ENCODE results near the gene SYT12.
A peak's percentile ranks its signal among the peaks of the same experiment; 100 is the strongest.

Gene SYT12

GRCh38 chr11:67007126-67007525, 15.8 kb upstream of the SYT12 start:
- H3K79me2 ChIP-seq (ENCODE audit: low read length), result no peaks in the 10 kb centered on the region
- TF ChIP-seq CTCF (IDR thresholded peaks at IDR 0.05; ENCODE audit: low read depth, low read length), result no peak
- no peak for TF ChIP-seq EZH2phosphoT487 (IDR thresholded peaks at IDR 0.05; ENCODE audit: low read depth)
- H3K4me1 ChIP-seq (ENCODE audit: low read length), result peaks cover 12% of the 10 kb centered on the region
- peak overlapping the region; percentile 75; the same call in 1 of the 2 replicates for H3K4me3 ChIP-seq (ENCODE audit: low read length)
- H3K4me2 ChIP-seq (ENCODE audit: low read length), result peak overlapping the region; percentile 72
- H3K36me3 ChIP-seq (replicated peaks; ENCODE audit: low read depth, low read length), result no peaks in the 10 kb centered on the region
- H3K9ac ChIP-seq (ENCODE audit: low read length), result peak overlapping the region; percentile 18; the same call in 1 of the 2 replicates
- peak overlapping the region; percentile 97 for H2AFZ ChIP-seq (ENCODE audit: low read depth, low read length)
- H3K27ac ChIP-seq (ENCODE audit: low read length), result peak overlapping the region; percentile 44
- H3K27me3 ChIP-seq (ENCODE audit: low read depth, low read length), result no peaks in the 10 kb centered on the region
- no peaks in the 10 kb centered on the region for H3K9me3 ChIP-seq (ENCODE audit: insufficient read depth, low read length)
- no peaks in the 10 kb centered on the region for H4K20me1 ChIP-seq (ENCODE audit: insufficient read depth, low read length)

- TF ChIP-seq EZH2phosphoT487 (IDR thresholded peaks at IDR 0.05; ENCODE audit: low read depth) (no peak), CTCF (IDR thresholded peaks at IDR 0.05; ENCODE audit: low read depth, low read length) (no peak)
- Histone ChIP-seq H3K4me2 (ENCODE audit: low read length) (no peak overlapping the region), H3K79me2 (ENCODE audit: low read length) (no peaks in the 10 kb centered on the region), H3K4me1 (ENCODE audit: low read length) (peaks cover 12% of the 10 kb centered on the region), H3K27ac (ENCODE audit: low read length) (no peak overlapping the region), H3K4me3 (ENCODE audit: low read length) (no peak overlapping the region), H3K36me3 (replicated peaks; ENCODE audit: low read depth, low read length) (no peaks in the 10 kb centered on the region), H3K9ac (ENCODE audit: low read length) (no peak overlapping the region), H4K20me1 (ENCODE audit: insufficient read depth, low read length) (no peaks in the 10 kb centered on the region), H3K27me3 (ENCODE audit: low read depth, low read length) (no peaks in the 10 kb centered on the region), H2AFZ (ENCODE audit: low read depth, low read length) (no peak overlapping the region), H3K9me3 (ENCODE audit: insufficient read depth, low read length) (no peaks in the 10 kb centered on the region)
Observed at GRCh38 chr11:67010296-67010905, 12.5 kb upstream of the SYT12 start.

GRCh38 chr11:67013511-67014045, 9.4 kb upstream of the SYT12 start:
- H4K20me1 ChIP-seq (ENCODE audit: insufficient read depth, low read length), result no peaks in the 10 kb centered on the region
- no peak overlapping the region for H3K27ac ChIP-seq (ENCODE audit: low read length)
- no peak overlapping the region for H3K9ac ChIP-seq (ENCODE audit: low read length)
- no peaks in the 10 kb centered on the region for H3K27me3 ChIP-seq (ENCODE audit: low read depth, low read length)
- no peak overlapping the region for H3K4me2 ChIP-seq (ENCODE audit: low read length)
- no peak overlapping the region for H2AFZ ChIP-seq (ENCODE audit: low read depth, low read length)
- H3K36me3 ChIP-seq (replicated peaks; ENCODE audit: low read depth, low read length), result no peaks in the 10 kb centered on the region
- peaks cover 8% of the 10 kb centered on the region; the same call in 1 of the 2 replicates for H3K4me1 ChIP-seq (ENCODE audit: low read length)
- H3K9me3 ChIP-seq (ENCODE audit: insufficient read depth, low read length), result no peaks in the 10 kb centered on the region
- no peak overlapping the region for H3K4me3 ChIP-seq (ENCODE audit: low read length)
- no peak for TF ChIP-seq EZH2phosphoT487 (IDR thresholded peaks at IDR 0.05; ENCODE audit: low read depth)
- no peak for TF ChIP-seq CTCF (IDR thresholded peaks at IDR 0.05; ENCODE audit: low read depth, low read length)
- no peaks in the 10 kb centered on the region for H3K79me2 ChIP-seq (ENCODE audit: low read length)

- Histone ChIP-seq H3K36me3 (replicated peaks; ENCODE audit: low read depth, low read length) (no peaks in the 10 kb centered on the region), H3K9ac (ENCODE audit: low read length) (no peak overlapping the region), H2AFZ (ENCODE audit: low read depth, low read length) (no peak overlapping the region), H3K4me3 (ENCODE audit: low read length) (no peak overlapping the region), H3K4me2 (ENCODE audit: low read length) (no peak overlapping the region), H3K9me3 (ENCODE audit: insufficient read depth, low read length) (no peaks in the 10 kb centered on the region), H3K27me3 (ENCODE audit: low read depth, low read length) (no peaks in the 10 kb centered on the region), H3K4me1 (ENCODE audit: low read length) (peaks cover 8% of the 10 kb centered on the region; the same call in 1 of the 2 replicates), H3K27ac (ENCODE audit: low read length) (no peak overlapping the region), H3K79me2 (ENCODE audit: low read length) (no peaks in the 10 kb centered on the region), H4K20me1 (ENCODE audit: insufficient read depth, low read length) (no peaks in the 10 kb centered on the region)
- TF ChIP-seq EZH2phosphoT487 (IDR thresholded peaks at IDR 0.05; ENCODE audit: low read depth), result no peak
- TF ChIP-seq CTCF (IDR thresholded peaks at IDR 0.05; ENCODE audit: low read depth, low read length), result no peak
Observed at GRCh38 chr11:67014343-67014742, 8.6 kb upstream of the SYT12 start.

Measured in OCI-LY3 (cell line).